SK-N-SH (cell line): ENCODE data around the gene C11orf52. TPM values are rescaled to one million over a fixed set of nuclear protein-coding genes. Genes with fewer than 3 reads are reported as not detected.

Experiments
- CTCF ChIA-PET: fragments of 300-600, 350-600 bp; formaldehyde crosslinking; extraction: SDS; loops from one replicate; lab custom pipeline; 2021; lab: Yijun Ruan, JAX
- POLR2A ChIA-PET: fragments of 350-600 bp; sonication (Branson Sonifier 250); formaldehyde crosslinking; extraction: SDS; loops from one replicate; lab custom pipeline; 2020; ENCODE audit warnings: antibody characterized with exemption, inconsistent platforms; lab: Yijun Ruan, JAX
- DNase-seq: peaks from one replicate; pipeline ENCODE4 v3.0.0; 2012
- H2AFZ ChIP-seq: fragments of 200-600 bp; sonication (generic); 2 replicates; pipeline ENCODE4 v1.8.1; 2016; ENCODE audit warnings: antibody characterized with exemption, mild to moderate bottlenecking, low read depth
- H3F3A ChIP-seq: fragments of 200-600 bp; sonication (generic); replicated peaks from 2 replicates; pipeline ENCODE3; 2016; ENCODE audit warnings: antibody characterized with exemption, mild to moderate bottlenecking; ENCODE audit not compliant: insufficient read depth
- H3K27ac ChIP-seq, 2 experiments: fragments of 200-500 bp in 1 of 2; fragments of 200-600 bp in 1 of 2; sonication (Bioruptor generic) in 1 of 2; sonication (generic), shearing (Covaris generic) in 1 of 2; 2 replicates each; pipeline versions ENCODE4 v1.5.1 to v1.6.1; 2014 to 2016; ENCODE audit warnings: low read depth in 2 of 2, inconsistent platforms in 1 of 2, low read length in 1 of 2, mild to moderate bottlenecking in 1 of 2, mixed read lengths in 1 of 2
- H3K27me3 ChIP-seq: fragments of 200-600 bp; sonication (generic), shearing (Covaris generic); 2 replicates; pipeline ENCODE4 v1.6.1; 2016; ENCODE audit warnings: mixed run types; ENCODE audit not compliant: insufficient read depth
- H3K36me3 ChIP-seq, 2 experiments: fragments of 200-500 bp in 1 of 2; fragments of 200-600 bp in 1 of 2; sonication (Bioruptor generic) in 1 of 2; sonication (generic) in 1 of 2; replicated peaks in 1 of 2; 2 replicates each; pipeline versions ENCODE3 to v1.5.1; 2014 to 2016; ENCODE audit warnings: low read length in 1 of 2, mild to moderate bottlenecking in 1 of 2; ENCODE audit not compliant: insufficient read depth in 2 of 2, control insufficient read depth in 1 of 2
- H3K4me1 ChIP-seq, 2 experiments: fragments of 200-500 bp in 1 of 2; fragments of 200-600 bp in 1 of 2; sonication (Bioruptor generic) in 1 of 2; sonication (generic), shearing (Covaris generic) in 1 of 2; 2 replicates each; pipeline versions ENCODE4 v1.5.1 to v1.6.1; 2014 to 2016; ENCODE audit warnings: low read depth in 1 of 2, low read length in 1 of 2, mixed run types in 1 of 2; ENCODE audit not compliant: insufficient read depth in 2 of 2, control insufficient read depth in 1 of 2
- H3K4me2 ChIP-seq: fragments of 200-600 bp; sonication (generic), shearing (Covaris generic); 2 replicates; pipeline ENCODE4 v1.6.1; 2017; ENCODE audit warnings: mixed run types
- H3K4me3 ChIP-seq, 2 experiments: fragments of 200-500 bp in 1 of 2; fragments of 200-600 bp in 1 of 2; sonication (Bioruptor generic) in 1 of 2; sonication (generic), shearing (Covaris generic) in 1 of 2; 2 replicates each; pipeline versions ENCODE4 v1.5.1 to v1.8.1; 2014 to 2016; ENCODE audit warnings: low read depth in 2 of 2, inconsistent platforms in 1 of 2, low read length in 1 of 2, mild to moderate bottlenecking in 1 of 2, mixed read lengths in 1 of 2, moderate library complexity in 1 of 2
- H3K79me2 ChIP-seq: fragments of 200-600 bp; sonication (generic); 2 replicates; pipeline ENCODE4 v1.8.1; 2017; ENCODE audit warnings: mild to moderate bottlenecking; ENCODE audit not compliant: insufficient read depth
- H3K9ac ChIP-seq: fragments of 200-600 bp; sonication (generic); 2 replicates; pipeline ENCODE4 v1.6.1; 2017; ENCODE audit warnings: mixed run types
- H3K9me2 ChIP-seq: fragments of 200-600 bp; sonication (generic); 2 replicates; pipeline ENCODE4 v1.6.1; 2017; ENCODE audit warnings: mixed run types
- H3K9me3 ChIP-seq: fragments of 200-600 bp; sonication (generic); 2 replicates; pipeline ENCODE4 v1.6.1; 2017; ENCODE audit warnings: mixed run types, mild to moderate bottlenecking, moderate library complexity
- H4K20me1 ChIP-seq: fragments of 200-600 bp; sonication (generic); 2 replicates; pipeline ENCODE4 v1.6.1; 2017; ENCODE audit warnings: mild to moderate bottlenecking, mixed run types; ENCODE audit not compliant: insufficient read depth
- ELF1 ChIP-seq: IDR thresholded peaks from 2 replicates; pipeline ENCODE4 v1.4.0; 2012
- EP300 ChIP-seq, 2 experiments: IDR thresholded peaks; 2 replicates each; pipeline versions ENCODE4 v1.4.0 to v1.6.1; 2012; ENCODE audit warnings: borderline replicate concordance in 1 of 2, low read depth in 1 of 2, low read length in 1 of 2
- EZH2phosphoT487 ChIP-seq: fragments of 200-600 bp; sonication (generic); IDR thresholded peaks from 2 replicates; pipeline ENCODE4 v1.6.1; 2017; ENCODE audit warnings: low read depth, mixed run types, mild to moderate bottlenecking, antibody characterized with exemption, moderate library complexity, borderline replicate concordance
- MEF2A ChIP-seq: IDR thresholded peaks from 2 replicates; pipeline ENCODE4 v1.4.0; 2012; ENCODE audit warnings: low read depth, borderline replicate concordance
- MXI1 ChIP-seq: IDR thresholded peaks from 2 replicates; pipeline ENCODE4 v1.6.1; 2012; ENCODE audit warnings: mild to moderate bottlenecking, low read depth, low read length, improper control_type of control experiment
- NFIC ChIP-seq: IDR thresholded peaks from 2 replicates; pipeline ENCODE4 v1.4.0; 2012; ENCODE audit warnings: borderline replicate concordance
- REST ChIP-seq: IDR thresholded peaks from 2 replicates; pipeline ENCODE4 v1.6.1; 2012; ENCODE audit warnings: mild to moderate bottlenecking, low read depth, low read length, moderate library complexity
- RXRA ChIP-seq: IDR thresholded peaks from 2 replicates; pipeline ENCODE4 v1.4.0; 2012; ENCODE audit warnings: low read depth, mild to moderate bottlenecking, borderline replicate concordance
- SMC3 ChIP-seq: IDR thresholded peaks from 2 replicates; pipeline ENCODE4 v1.6.1; 2012; ENCODE audit warnings: low read depth, low read length, improper control_type of control experiment
- TAF1 ChIP-seq: IDR thresholded peaks from 2 replicates; pipeline ENCODE4 v1.6.1; 2012; ENCODE audit warnings: low read depth, mild to moderate bottlenecking, low read length, moderate library complexity, borderline replicate concordance
- YY1 ChIP-seq: IDR thresholded peaks from 2 replicates; pipeline ENCODE4 v1.4.0; 2012; ENCODE audit warnings: low read depth, mild to moderate bottlenecking
- ZBTB33 ChIP-seq: IDR thresholded peaks from 2 replicates; pipeline ENCODE4 v1.4.0; 2012; ENCODE audit warnings: low read depth, borderline replicate concordance
- WGBS: methylation state at CpG from one replicate; pipeline ENCODE4 v1.1.6; 2017; ENCODE audit warnings: low lambda C conversion rate; 5-methylcytosine and 5-hydroxymethylcytosine counted together
- polyA plus RNA-seq, 3 experiments: library from polyadenylated mRNA; depleted of rRNA; stranded (reverse); fragments of >200 nt; gene quantifications; 2 replicates each; pipeline ENCODE4 v1.2.3, GENCODE V29; 2012
- TF ChIP-seq, protein P1 (sequence below): fragments of 200-600 bp; sonication (generic); IDR thresholded peaks from 2 replicates; pipeline ENCODE4 v1.6.1; 2017; ENCODE audit warnings: antibody characterized with exemption, mild to moderate bottlenecking, moderate library complexity

C11orf52 gene
- polyA plus RNA-seq, 1 of the 3 experiments (the other 2 are of a cell fraction) = not detected

DNA sequence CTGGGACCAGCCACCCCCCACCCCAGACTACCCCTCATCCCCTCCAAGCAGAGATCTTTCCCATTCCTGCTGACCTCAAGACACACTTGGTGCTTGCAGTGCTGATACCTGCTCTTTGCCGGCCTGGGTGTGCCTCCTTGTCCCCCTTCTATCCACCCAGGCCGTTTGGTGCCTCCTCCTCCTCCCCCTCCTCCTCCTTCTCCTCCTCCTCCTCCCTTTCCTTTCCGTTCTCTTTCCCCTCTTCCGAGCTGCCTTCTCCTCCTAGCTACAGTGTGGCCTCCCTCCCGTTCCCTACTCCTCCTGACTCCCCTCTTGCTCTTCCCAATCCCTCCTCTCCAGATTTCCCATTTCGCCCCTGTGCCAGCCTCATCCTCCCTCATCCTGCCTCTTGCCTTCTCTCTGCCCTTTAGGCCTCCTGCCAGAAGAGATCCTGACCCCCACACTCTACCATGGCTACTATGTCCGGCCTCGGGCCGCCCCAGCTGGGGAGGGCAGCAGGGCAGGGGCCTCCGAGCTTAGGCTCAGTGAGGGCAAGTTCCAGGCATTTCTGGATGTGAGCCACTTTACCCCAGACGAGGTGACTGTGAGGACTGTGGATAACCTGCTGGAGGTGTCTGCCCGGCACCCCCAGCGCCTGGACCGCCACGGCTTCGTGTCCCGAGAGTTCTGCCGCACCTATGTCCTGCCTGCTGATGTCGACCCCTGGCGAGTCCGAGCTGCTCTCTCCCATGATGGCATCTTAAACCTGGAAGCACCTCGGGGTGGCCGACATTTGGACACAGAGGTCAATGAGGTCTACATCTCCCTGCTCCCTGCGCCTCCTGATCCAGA is 5.5 kb upstream of the C11orf52 start:
- 69% methylated on average over 12 of the region's 24 CpGs for WGBS
- H3K9me3 ChIP-seq = no peaks in the 10 kb centered on the region
- H3K36me3 ChIP-seq = no peaks in the 10 kb centered on the region
- H3K9me2 ChIP-seq = no peaks in the 10 kb centered on the region
- H3K9ac ChIP-seq = no peak overlapping the region
- DNase-seq = no peak
- H4K20me1 ChIP-seq = no peaks in the 10 kb centered on the region
- H3K27me3 ChIP-seq = no peaks in the 10 kb centered on the region
- H3K79me2 ChIP-seq = no peaks in the 10 kb centered on the region
- H3K4me2 ChIP-seq = no peak overlapping the region
- H3K4me1 ChIP-seq = peaks cover 6 to 7% of the 10 kb centered on the region in 2 experiments; a peak in 2 of 4 replicates
- CTCF ChIA-PET = interaction anchor here (1.0 to 1.3 kb wide), 3 partner anchors 11 to 367 kb away, joined by 3 to 5 read pairs (median 3); no protein-coding TSS in a partner anchor
- no peak overlapping the region for H3K27ac ChIP-seq
- H3K4me3 ChIP-seq = no peak overlapping the region
- H2AFZ ChIP-seq = no peak overlapping the region
- no peaks in the 10 kb centered on the region for H3F3A ChIP-seq
- TF ChIP-seq MXI1 = no peak
- no peak for TF ChIP-seq SMC3
- TF ChIP-seq TAF1 = no peak
- no peak for TF ChIP-seq RXRA
- no peak for TF ChIP-seq EZH2phosphoT487
- no peak for TF ChIP-seq NFIC
- TF ChIP-seq ELF1 = no peak
- no peak for TF ChIP-seq MEF2A
- TF ChIP-seq, protein P1, sequence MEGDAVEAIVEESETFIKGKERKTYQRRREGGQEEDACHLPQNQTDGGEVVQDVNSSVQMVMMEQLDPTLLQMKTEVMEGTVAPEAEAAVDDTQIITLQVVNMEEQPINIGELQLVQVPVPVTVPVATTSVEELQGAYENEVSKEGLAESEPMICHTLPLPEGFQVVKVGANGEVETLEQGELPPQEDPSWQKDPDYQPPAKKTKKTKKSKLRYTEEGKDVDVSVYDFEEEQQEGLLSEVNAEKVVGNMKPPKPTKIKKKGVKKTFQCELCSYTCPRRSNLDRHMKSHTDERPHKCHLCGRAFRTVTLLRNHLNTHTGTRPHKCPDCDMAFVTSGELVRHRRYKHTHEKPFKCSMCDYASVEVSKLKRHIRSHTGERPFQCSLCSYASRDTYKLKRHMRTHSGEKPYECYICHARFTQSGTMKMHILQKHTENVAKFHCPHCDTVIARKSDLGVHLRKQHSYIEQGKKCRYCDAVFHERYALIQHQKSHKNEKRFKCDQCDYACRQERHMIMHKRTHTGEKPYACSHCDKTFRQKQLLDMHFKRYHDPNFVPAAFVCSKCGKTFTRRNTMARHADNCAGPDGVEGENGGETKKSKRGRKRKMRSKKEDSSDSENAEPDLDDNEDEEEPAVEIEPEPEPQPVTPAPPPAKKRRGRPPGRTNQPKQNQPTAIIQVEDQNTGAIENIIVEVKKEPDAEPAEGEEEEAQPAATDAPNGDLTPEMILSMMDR = no peak
- TF ChIP-seq REST = no peak
- no peak for TF ChIP-seq ZBTB33
- TF ChIP-seq YY1 = no peak
- no peak for TF ChIP-seq EP300 (IDR thresholded peaks at IDR 0.05; ENCODE audit: borderline replicate concordance in 1 of 2, low read depth in 1 of 2, low read length in 1 of 2)
- POLR2A ChIA-PET = no interaction called here
